Measurements from ENCODE around the gene PRSS36.

GRCh38 chr16:31131416-31131815 lies 18.4 kb downstream of the PRSS36 start:
- TF ChIP-seq CTCF (IDR thresholded peaks at IDR 0.05; ENCODE audit: poor library complexity, severe bottlenecking), result no peak
- no peak for TF ChIP-seq POLR2AphosphoS5 (IDR thresholded peaks at IDR 0.05)
- TF ChIP-seq, protein P1, sequence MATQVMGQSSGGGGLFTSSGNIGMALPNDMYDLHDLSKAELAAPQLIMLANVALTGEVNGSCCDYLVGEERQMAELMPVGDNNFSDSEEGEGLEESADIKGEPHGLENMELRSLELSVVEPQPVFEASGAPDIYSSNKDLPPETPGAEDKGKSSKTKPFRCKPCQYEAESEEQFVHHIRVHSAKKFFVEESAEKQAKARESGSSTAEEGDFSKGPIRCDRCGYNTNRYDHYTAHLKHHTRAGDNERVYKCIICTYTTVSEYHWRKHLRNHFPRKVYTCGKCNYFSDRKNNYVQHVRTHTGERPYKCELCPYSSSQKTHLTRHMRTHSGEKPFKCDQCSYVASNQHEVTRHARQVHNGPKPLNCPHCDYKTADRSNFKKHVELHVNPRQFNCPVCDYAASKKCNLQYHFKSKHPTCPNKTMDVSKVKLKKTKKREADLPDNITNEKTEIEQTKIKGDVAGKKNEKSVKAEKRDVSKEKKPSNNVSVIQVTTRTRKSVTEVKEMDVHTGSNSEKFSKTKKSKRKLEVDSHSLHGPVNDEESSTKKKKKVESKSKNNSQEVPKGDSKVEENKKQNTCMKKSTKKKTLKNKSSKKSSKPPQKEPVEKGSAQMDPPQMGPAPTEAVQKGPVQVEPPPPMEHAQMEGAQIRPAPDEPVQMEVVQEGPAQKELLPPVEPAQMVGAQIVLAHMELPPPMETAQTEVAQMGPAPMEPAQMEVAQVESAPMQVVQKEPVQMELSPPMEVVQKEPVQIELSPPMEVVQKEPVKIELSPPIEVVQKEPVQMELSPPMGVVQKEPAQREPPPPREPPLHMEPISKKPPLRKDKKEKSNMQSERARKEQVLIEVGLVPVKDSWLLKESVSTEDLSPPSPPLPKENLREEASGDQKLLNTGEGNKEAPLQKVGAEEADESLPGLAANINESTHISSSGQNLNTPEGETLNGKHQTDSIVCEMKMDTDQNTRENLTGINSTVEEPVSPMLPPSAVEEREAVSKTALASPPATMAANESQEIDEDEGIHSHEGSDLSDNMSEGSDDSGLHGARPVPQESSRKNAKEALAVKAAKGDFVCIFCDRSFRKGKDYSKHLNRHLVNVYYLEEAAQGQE (IDR thresholded peaks at IDR 0.05; ENCODE audit: borderline replicate concordance), result no peak

Data from neural cell (in vitro differentiated cells).